ENCODE results near the gene ADGRG3.

Gene ADGRG3

DNA sequence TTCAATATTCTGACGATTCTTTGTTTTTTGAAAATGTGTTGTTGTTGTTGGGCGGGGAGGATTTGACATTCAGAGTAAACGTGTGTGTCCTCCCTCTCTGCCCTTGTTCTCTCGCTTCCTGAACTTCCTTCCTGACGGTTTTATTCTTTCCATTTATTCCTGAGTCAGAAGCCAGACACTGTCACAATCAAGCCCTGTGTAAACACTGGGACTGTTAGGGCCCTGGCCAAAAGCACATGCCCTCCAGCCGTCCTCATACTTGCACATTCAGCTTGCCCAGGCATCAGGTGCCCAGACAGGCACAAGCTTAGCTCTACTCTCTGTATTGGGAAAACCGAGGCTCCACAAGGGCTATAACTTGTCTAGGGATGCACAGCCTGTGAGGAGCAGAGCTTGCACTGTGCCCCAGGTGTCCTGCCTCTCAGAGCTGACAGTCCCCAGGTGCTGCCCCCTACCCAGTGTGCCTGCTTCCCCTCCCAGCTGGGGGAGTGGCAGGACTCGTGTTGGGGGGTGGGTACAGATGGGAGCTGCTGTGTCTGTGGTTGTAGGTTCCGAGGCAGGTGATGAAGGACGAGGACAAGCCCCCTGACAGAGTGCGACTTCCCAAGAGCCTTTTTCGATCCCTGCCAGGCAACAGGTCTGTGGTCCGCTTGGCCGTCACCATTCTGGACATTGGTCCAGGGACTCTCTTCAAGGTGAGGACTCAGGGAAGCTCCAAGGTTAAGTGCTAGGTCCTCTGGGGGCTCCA is 9.7 kb downstream of the ADGRG3 start:
- Histone ChIP-seq H3K36me3 (ENCODE audit: control insufficient read depth, low read length) (no peaks in the 10 kb centered on the region), H3F3A (ENCODE audit: control insufficient read depth, insufficient read depth) (no peaks in the 10 kb centered on the region), H3K4me3 (ENCODE audit: low read length) (no peak overlapping the region), H3K79me2 (ENCODE audit: control insufficient read depth, low read length) (no peaks in the 10 kb centered on the region), H3K4me1 (ENCODE audit: control insufficient read depth, low read length) (no peaks in the 10 kb centered on the region), H3K4me2 (ENCODE audit: low read length) (no peak overlapping the region), H3K9me2 (replicated peaks; ENCODE audit: control insufficient read depth, low read length) (no peaks in the 10 kb centered on the region), H3K27ac (ENCODE audit: low read depth, low read length) (no peak overlapping the region), H4K20me1 (ENCODE audit: control insufficient read depth, insufficient read depth, low read depth, low read length) (no peaks in the 10 kb centered on the region), H3K27me3 (ENCODE audit: control insufficient read depth, low read length) (peaks cover 15% of the 10 kb centered on the region), H3K9me3 (ENCODE audit: control insufficient read depth, insufficient read depth, low read length) (no peaks in the 10 kb centered on the region)
- TF ChIP-seq EZH2phosphoT487 (IDR thresholded peaks at IDR 0.05; ENCODE audit: borderline replicate concordance, low read length) (no peak), CTCF (IDR thresholded peaks at IDR 0.05; ENCODE audit: low read depth, low read length, poor library complexity, severe bottlenecking) (no peak)

GRCh38 chr16:57679016-57679415 is 10.9 kb downstream of the ADGRG3 start:
- H3K36me3 ChIP-seq (ENCODE audit: control insufficient read depth, low read length): no peaks in the 10 kb centered on the region
- H3K9me2 ChIP-seq (replicated peaks; ENCODE audit: control insufficient read depth, low read length): no peaks in the 10 kb centered on the region
- H3K27ac ChIP-seq (ENCODE audit: low read depth, low read length): no peak overlapping the region
- no peaks in the 10 kb centered on the region for H4K20me1 ChIP-seq (ENCODE audit: control insufficient read depth, insufficient read depth, low read depth, low read length)
- H3K79me2 ChIP-seq (ENCODE audit: control insufficient read depth, low read length): no peaks in the 10 kb centered on the region
- H3K4me2 ChIP-seq (ENCODE audit: low read length): no peak overlapping the region
- H3F3A ChIP-seq (ENCODE audit: control insufficient read depth, insufficient read depth): no peaks in the 10 kb centered on the region
- peaks cover 7% of the 10 kb centered on the region for H3K27me3 ChIP-seq (ENCODE audit: control insufficient read depth, low read length)
- TF ChIP-seq EZH2phosphoT487 (IDR thresholded peaks at IDR 0.05; ENCODE audit: borderline replicate concordance, low read length): no peak
- TF ChIP-seq CTCF (IDR thresholded peaks at IDR 0.05; ENCODE audit: low read depth, low read length, poor library complexity, severe bottlenecking): no peak
- H3K4me3 ChIP-seq (ENCODE audit: low read length): no peak overlapping the region
- H3K9me3 ChIP-seq (ENCODE audit: control insufficient read depth, insufficient read depth, low read length): no peaks in the 10 kb centered on the region
- H3K4me1 ChIP-seq (ENCODE audit: control insufficient read depth, low read length): no peaks in the 10 kb centered on the region

- Histone ChIP-seq H3K4me3 (ENCODE audit: low read length) (no peak overlapping the region), H3K4me1 (ENCODE audit: control insufficient read depth, low read length) (no peaks in the 10 kb centered on the region), H3K79me2 (ENCODE audit: control insufficient read depth, low read length) (no peaks in the 10 kb centered on the region), H3K27ac (ENCODE audit: low read depth, low read length) (no peak overlapping the region), H3K9me3 (ENCODE audit: control insufficient read depth, insufficient read depth, low read length) (no peaks in the 10 kb centered on the region), H3K9me2 (replicated peaks; ENCODE audit: control insufficient read depth, low read length) (no peaks in the 10 kb centered on the region), H3K27me3 (ENCODE audit: control insufficient read depth, low read length) (peaks cover 6% of the 10 kb centered on the region), H4K20me1 (ENCODE audit: control insufficient read depth, insufficient read depth, low read depth, low read length) (no peaks in the 10 kb centered on the region), H3K4me2 (ENCODE audit: low read length) (no peak overlapping the region), H3K36me3 (ENCODE audit: control insufficient read depth, low read length) (no peaks in the 10 kb centered on the region), H3F3A (ENCODE audit: control insufficient read depth, insufficient read depth) (no peaks in the 10 kb centered on the region)
- TF ChIP-seq CTCF (IDR thresholded peaks at IDR 0.05; ENCODE audit: low read depth, low read length, poor library complexity, severe bottlenecking) (no peak), EZH2phosphoT487 (IDR thresholded peaks at IDR 0.05; ENCODE audit: borderline replicate concordance, low read length) (no peak)
These were observed 11.8 kb downstream of the ADGRG3 start for GRCh38 chr16:57679767-57680482.

Data from DOHH2 (cell line).